Mucosa of descending colon (tissue), 3 donors: Measurements from ENCODE around the gene CFL1. TPM values are rescaled to one million over a fixed set of nuclear protein-coding genes. Genes with fewer than 3 reads are reported as not detected.

ENCODE experiments used
- ATAC-seq: fragments of 200-7000 bp; cut with Tn5 transposase; one replicate; pipeline ENCODE4 v1.9.1; 2020; ENCODE audit warnings: mild to moderate bottlenecking, moderate library complexity
- DNase-seq, 3 donors: peaks; one replicate each; pipeline ENCODE4 v3.0.0-alpha.2; 2020
- H3K36me3 ChIP-seq: fragments of 200-600 bp; one replicate; pipeline ENCODE4 v1.8.0; 2021; ENCODE audit warnings: low read depth, mild to moderate bottlenecking
- H3K4me1 ChIP-seq: fragments of 200-600 bp; one replicate; pipeline ENCODE4 v1.8.0; 2021; ENCODE audit warnings: low read depth, mild to moderate bottlenecking
- H3K4me3 ChIP-seq: fragments of 200-600 bp; one replicate; pipeline ENCODE4 v1.8.0; 2021; ENCODE audit warnings: mild to moderate bottlenecking
- H3K9me3 ChIP-seq: fragments of 200-600 bp; one replicate; pipeline ENCODE4 v1.8.0; 2021; ENCODE audit warnings: mild to moderate bottlenecking
- intact Hi-C, 2 donors: fragments of 100-400 bp; cut with DNase I in 1 of 2; cut with micrococcal nuclease in 1 of 2; formaldehyde crosslinking; loops; one replicate each; pipeline versions ENCODE4 v1.11.0 to v1.11.1; 2022; cut with DNase I, micrococcal nuclease
- total RNA-seq, 3 donors: library from RNA; stranded (reverse); fragmentation: NEBNext Ultra II Directional in 2 of 3; extraction: Animal tissue kit (Norgen Biotek cat#: 25700) in 2 of 3; gene quantifications; one replicate each; pipeline versions ENCODE4 v1.2.1 to v1.2.4, GENCODE V29; 2021 to 2023
- TF ChIP-seq, protein P1 (sequence below): fragments of 200-600 bp; IDR thresholded peaks from one replicate; pipeline ENCODE4 v1.8.0; 2022; ENCODE audit warnings: antibody characterized with exemption, mild to moderate bottlenecking
- donor health status: DM: no; HTN: no; CAD: no; lungs with moderate emphysema.
- donor health status: DM: no; HTN: no; CAD: no.
- donor health status: DM: no; HTN: yes; CAD: no.

CFL1 gene
- total RNA-seq, 3 donors from 2014 or later: 1,004 to 2,046 (median 1,725) TPM

GRCh38 chr11:65855927-65856363, 2.0 kb downstream of the CFL1 start:
- Histone ChIP-seq H3K36me3 (peaks cover 4% of the 10 kb centered on the region), H3K4me3 (no peak overlapping the region), H3K9me3 (no peaks in the 10 kb centered on the region), H3K4me1 (peaks cover 43% of the 10 kb centered on the region)
- TF ChIP-seq, protein P1, sequence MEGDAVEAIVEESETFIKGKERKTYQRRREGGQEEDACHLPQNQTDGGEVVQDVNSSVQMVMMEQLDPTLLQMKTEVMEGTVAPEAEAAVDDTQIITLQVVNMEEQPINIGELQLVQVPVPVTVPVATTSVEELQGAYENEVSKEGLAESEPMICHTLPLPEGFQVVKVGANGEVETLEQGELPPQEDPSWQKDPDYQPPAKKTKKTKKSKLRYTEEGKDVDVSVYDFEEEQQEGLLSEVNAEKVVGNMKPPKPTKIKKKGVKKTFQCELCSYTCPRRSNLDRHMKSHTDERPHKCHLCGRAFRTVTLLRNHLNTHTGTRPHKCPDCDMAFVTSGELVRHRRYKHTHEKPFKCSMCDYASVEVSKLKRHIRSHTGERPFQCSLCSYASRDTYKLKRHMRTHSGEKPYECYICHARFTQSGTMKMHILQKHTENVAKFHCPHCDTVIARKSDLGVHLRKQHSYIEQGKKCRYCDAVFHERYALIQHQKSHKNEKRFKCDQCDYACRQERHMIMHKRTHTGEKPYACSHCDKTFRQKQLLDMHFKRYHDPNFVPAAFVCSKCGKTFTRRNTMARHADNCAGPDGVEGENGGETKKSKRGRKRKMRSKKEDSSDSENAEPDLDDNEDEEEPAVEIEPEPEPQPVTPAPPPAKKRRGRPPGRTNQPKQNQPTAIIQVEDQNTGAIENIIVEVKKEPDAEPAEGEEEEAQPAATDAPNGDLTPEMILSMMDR: no peak
- ATAC-seq (no peak), DNase-seq (peak in 1 of 3 donors; percentile 35)
- intact Hi-C loops: no loop called here

GRCh38 chr11:65854852-65855837, 2.8 kb downstream of the CFL1 start:
- intact Hi-C loops: no loop called here
- peaks cover 4% of the 10 kb centered on the region for H3K36me3 ChIP-seq
- no peak overlapping the region for H3K4me3 ChIP-seq
- TF ChIP-seq, protein P1: no peak
- no peaks in the 10 kb centered on the region for H3K9me3 ChIP-seq
- H3K4me1 ChIP-seq: peaks cover 40% of the 10 kb centered on the region
- ATAC-seq: no peak
- DNase-seq: peak in 2 of 3 donors; percentile 51 to 63

GRCh38 chr11:65854161-65854592, 3.8 kb downstream of the CFL1 start:
- Histone ChIP-seq H3K4me1 (peaks cover 40% of the 10 kb centered on the region), H3K4me3 (no peak overlapping the region), H3K36me3 (peaks cover 4% of the 10 kb centered on the region), H3K9me3 (no peaks in the 10 kb centered on the region)
- TF ChIP-seq, protein P1: no peak
- intact Hi-C loops: no loop called here
- peak; percentile 63 for ATAC-seq
- DNase-seq: peak; percentile 88 to 92 (median 89)

GRCh38 chr11:65853246-65853979, 4.6 kb downstream of the CFL1 start:
- no peak overlapping the region for H3K4me3 ChIP-seq
- ATAC-seq (no peak), DNase-seq (peak in 2 of 3 donors; percentile 31 to 52)
- intact Hi-C loops: no loop called here
- peaks cover 40% of the 10 kb centered on the region for H3K4me1 ChIP-seq
- H3K9me3 ChIP-seq: no peaks in the 10 kb centered on the region
- TF ChIP-seq, protein P1: no peak
- H3K36me3 ChIP-seq: peaks cover 4% of the 10 kb centered on the region

DNA sequence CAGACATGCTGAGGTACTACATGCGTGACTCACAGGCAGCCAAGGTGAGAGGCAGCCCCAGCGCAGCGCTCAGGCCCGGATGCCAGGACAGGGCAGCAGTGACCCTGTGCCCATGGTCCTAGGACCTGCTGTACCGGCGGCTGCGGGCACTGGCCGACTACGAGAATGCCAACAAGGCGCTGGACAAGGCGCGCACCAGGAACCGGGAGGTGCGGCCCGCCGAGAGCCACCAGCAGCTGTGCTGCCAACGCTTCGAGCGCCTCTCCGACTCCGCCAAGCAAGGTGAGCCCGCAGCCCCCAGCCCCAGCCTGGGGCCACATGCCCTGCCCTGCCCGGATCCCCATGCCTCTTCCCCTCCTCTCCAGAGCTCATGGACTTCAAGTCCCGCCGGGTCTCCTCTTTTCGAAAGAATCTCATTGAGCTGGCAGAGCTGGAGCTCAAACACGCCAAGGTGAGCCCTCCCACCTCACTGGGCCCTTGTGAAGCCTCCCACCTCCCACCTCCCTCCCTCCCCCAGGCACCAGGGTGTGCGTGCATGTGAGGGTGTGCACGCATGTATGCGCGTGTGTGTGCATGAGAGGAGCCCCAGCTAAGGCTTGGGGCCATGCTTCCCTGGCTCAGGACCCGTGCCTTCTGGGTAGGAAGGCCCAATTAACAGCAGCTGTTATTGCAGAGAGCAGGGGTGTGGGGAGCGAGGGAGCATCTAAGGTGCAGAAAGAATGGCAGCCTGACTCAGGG, 5.3 kb downstream of the CFL1 start:
- DNase-seq (peak in 2 of 3 donors; percentile 53 to 56), ATAC-seq (no peak)
- H3K36me3 ChIP-seq: no peaks in the 10 kb centered on the region
- no peaks in the 10 kb centered on the region for H3K9me3 ChIP-seq
- intact Hi-C loops: no loop called here
- TF ChIP-seq, protein P1: no peak
- H3K4me3 ChIP-seq: no peak overlapping the region
- peaks cover 40% of the 10 kb centered on the region for H3K4me1 ChIP-seq
